HG03045 (cell line): Measurements from ENCODE around the gene UTS2B.

Source experiments
- ATAC-seq: cut with Tn5 transposase; IDR thresholded peaks from one replicate; pipeline ENCODE4 v1.9.1; 2021; ENCODE audit warnings: mild to moderate bottlenecking, moderate library complexity; ENCODE audit not compliant: unreplicated experiment

Gene UTS2B, protein sequence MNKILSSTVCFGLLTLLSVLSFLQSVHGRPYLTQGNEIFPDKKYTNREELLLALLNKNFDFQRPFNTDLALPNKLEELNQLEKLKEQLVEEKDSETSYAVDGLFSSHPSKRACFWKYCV

DNA sequence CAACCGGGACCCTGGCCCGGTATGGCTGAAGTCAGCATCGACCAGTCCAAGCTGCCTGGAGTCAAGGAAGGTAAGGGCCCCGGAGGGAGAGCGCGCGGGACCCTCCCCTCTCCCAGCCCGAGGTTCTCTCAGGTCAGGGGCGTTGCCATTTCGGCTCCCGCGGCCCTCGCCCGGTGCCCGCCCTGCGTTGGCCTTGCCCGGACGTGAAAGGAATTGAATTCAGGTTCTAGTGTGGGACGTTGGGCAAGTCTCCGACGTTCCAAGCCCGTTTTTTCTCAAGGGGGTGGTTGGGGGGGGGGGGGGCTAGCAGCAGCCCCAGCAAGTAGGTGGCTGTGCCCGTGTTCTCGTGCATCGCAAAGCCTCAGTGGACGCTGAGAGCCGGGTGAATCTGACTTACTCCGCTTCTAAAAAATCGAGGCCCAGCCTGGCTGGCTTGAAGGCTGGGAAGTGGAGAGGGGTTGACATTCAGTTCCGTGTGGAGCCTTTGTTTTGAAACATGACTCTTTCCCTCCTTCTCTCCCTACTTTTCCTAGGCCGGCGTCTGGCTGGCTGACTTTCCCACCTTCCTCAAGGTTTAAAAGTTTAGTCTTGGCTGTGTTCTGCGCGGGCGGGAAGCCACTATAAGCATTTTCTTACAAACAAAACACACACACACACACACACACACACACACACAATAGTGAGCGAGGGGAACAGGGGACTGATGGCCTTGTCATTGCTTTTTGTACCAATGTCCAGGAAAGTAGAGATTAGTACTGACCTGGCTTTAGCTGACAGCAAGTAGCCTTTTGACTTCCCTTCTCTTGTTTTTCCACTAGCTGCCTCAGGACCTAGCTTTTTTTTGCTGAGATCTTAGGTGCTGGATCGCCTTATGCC lies at the start of gene UTS2B:
TSS of gene UTS2B (minus strand) at position 873 of the 876 bp plus-strand sequence. CDS start 48,337 bp downstream, outside the sequence.
- ATAC-seq = peak; percentile 31

DNA sequence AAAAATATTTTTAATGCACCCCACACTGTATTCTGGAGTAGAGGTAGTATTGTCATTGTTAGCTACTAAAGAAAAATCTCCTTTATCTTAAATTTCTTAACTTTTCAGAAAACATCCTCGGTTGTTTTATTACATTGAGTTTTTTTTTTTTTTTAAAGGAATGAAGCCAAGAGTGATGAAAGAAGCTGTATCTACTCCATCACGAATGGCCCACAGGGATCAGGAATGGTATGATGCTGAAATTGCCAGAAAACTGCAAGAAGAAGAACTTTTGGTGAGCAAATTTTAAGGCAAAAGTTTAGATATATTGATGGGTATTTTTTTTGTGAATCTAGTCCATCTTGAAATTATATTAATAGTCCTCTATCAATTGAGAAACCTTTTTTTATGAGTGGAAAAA lies 49.7 kb upstream of the UTS2B start:
- no peak for ATAC-seq

DNA sequence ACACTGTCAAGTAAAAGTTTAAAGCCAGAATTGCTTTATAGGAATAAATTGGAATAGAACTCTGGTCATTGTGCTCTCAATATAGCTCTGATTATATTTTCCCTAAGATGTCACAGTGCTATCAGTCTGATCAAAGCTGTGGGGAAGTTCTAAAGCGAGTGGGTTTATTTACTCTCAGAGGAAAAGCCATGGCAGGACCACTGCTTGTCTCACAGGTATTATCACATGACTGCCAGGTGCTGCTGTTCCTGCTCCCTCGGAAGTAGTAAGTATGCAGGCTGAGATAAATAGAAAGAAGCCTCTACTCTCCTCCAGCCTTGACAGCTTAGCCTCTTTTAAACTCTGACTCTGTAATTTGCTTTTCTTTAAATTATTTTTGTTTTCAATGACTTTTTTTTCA lies 49.1 kb upstream of the UTS2B start:
- no peak for ATAC-seq

DNA sequence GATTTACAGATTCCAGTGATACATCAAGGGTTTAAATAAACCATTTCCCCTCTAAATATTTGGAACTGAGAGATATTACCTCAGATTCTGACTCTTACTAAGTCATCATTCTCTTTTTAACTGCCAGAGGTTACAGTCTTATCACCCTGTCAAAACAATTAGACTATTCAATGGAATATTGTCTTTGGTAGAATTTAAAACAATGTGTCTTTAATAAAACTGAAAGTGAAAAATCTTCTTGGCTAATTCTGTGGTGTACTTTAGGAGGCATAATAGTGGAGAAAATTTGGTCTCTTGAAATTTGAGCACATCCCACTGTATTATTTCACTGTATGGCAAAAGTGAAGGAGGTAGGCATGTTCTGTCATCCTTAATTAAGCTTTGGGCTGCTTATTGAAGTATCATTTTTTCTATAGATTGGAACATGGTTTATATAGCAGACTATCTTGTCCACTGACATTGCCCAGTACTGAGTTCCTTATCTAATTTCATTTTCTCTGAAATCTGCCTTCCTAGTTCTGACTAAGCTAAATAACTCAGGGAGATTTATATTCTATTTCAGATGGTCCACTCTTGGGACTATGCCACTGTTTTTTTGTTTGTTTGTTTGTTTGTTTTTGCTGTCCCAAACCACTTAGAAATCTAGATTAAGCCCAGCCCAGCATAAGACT lies 48.0 kb upstream of the UTS2B start:
- ATAC-seq = no peak

DNA sequence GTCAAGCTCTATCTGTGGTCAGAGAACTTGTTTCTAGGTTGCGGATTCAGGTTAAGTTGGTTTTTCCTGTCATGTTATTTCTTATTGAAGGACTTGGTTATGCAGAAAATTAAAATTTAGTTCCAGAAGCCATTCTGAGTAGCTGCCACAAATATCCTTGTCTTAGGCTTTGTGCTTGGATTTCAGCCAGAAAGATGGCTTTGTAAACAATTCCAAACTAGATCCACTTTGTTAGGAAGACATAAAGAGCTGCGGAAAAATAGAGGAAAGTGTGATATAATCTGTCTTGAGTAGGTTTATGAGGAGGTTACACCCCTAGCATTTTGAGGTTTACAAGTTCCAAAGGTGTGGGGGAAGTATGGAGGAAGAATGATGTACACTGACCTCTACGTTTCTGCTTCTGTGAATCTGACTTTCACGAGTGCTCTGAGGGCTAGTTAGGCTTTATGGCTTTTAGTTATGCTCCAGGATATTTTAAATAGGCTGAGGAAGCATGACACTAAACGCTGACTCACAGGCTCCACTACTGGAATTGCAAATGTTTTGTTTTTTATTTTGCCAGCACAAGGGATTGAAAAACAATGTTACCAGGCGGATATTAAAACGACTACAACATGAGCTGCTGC lies 46.3 kb upstream of the UTS2B start:
- no peak for ATAC-seq

DNA sequence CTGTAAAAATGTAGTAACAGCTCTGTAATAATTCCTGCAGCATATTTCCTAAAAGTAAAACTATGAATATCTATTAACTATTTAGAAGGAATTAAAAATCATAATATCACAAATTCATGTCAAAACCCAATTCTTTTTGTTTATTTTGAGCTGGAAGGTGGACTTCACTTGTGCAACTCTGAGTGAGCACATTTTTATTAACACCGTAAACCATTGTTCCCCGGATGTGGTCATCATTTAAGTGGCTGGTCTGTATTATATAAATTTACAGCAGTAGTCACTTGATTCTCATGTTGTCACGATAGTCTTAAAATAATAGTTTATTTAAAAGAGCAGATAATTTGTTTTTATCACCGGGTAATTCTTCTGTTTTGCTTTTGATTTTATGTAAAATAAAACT lies 43.0 kb upstream of the UTS2B start:
- ATAC-seq = no peak

DNA sequence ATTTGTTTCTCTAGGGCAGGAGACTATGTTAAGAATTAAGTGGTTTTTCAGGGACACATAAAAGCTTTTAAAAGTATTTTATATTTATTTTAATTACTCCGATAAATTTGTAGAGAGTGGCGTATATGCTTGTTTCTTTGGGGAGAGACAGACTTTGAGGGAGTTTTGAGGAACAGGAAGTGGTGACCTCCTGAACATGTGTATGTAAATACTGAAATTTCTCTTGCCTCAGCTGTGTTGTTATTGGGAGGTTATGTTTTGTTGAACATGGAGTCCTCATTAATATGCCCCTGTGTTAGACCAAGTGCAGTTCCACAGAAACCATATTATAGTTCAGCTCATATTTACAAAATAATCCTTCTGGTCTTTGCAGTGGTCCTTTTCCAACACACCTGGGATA lies 41.8 kb upstream of the UTS2B start:
- no peak for ATAC-seq

DNA sequence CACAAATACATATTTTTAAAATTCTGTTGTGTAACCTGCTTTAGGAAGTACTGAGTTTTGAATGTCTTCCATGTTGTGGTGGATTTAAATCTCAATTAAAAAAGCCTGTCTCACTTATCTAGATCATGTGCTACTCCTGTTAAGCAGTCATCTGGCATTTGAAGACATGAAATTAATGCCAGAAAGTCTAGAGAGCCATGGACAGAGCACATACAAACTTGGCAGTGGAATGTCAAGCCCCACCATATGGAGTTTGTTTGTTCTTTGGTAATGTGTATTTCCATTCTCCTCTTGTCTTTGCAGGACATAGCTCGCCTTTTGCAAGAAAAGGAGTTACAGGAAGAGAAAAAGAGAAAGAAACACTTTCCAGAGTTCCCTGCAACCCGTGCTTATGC lies 39.3 kb upstream of the UTS2B start:
- no peak for ATAC-seq

GRCh38 chr3:191368755-191369615 lies 38.7 kb upstream of the UTS2B start:
- ATAC-seq = no peak

- ATAC-seq = no peak
Measured at GRCh38 chr3:191366675-191367074, 36.3 kb upstream of the UTS2B start.

DNA sequence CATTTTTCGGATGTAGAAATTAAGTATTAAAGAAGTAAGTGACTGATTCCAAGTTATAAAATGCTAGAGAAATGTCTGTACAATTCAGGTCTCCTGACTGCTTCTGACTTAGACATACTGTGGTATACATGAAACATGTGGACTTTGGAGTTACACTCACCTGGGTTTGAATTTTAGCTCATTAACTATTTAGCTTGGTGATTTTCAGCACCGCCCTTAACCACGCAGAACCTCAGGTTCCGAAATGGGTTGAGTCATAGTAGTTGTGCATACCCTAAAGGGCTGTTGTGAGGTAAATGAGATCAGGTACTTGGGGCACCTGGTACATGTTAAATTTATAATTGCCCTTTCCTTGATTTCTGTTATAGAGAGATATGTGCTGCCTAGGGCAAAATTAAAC lies 32.9 kb upstream of the UTS2B start:
- ATAC-seq = no peak

GRCh38 chr3:191362524-191363090 lies 32.3 kb upstream of the UTS2B start:
- no peak for ATAC-seq

DNA sequence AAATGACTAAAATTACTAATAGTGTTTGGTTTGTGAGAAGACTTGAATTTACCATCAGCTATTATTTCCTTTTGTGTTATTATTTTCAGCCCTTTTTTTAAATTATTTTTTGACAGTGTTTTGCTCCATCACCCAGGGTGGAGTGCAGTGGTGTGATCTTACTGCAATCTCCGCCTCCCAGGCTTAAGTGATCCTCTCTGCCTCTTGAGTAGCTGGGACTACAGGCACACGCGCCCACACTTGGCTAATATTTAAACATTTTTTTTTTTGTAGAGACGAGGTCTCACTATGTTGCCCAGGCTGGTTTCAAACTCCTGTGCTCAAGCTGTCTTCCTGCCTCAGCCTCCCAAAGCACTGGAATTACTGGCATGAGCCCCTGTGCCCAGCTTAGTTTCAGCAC lies 31.7 kb upstream of the UTS2B start:
- ATAC-seq = no peak

GRCh38 chr3:191361456-191361855 lies 31.1 kb upstream of the UTS2B start:
- ATAC-seq = no peak

DNA sequence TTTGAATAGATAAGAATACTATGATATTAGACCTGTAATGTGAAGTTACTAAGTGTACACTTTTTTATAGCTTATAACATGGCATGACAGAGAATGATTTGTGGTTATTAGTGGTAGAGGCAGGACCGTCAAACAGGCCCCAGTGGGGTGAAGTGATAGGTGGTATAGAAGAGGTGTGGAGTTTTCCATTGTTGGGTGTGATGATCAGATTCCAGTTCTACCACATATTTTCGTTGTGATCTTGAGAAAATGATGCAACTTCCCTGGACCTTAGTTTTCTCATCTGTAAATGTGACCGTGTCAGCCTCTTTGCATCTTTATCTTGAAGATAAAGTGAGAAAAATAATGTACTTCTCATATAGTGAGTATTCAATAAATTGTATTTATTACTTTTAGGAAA lies 30.3 kb upstream of the UTS2B start:
- ATAC-seq = no peak

DNA sequence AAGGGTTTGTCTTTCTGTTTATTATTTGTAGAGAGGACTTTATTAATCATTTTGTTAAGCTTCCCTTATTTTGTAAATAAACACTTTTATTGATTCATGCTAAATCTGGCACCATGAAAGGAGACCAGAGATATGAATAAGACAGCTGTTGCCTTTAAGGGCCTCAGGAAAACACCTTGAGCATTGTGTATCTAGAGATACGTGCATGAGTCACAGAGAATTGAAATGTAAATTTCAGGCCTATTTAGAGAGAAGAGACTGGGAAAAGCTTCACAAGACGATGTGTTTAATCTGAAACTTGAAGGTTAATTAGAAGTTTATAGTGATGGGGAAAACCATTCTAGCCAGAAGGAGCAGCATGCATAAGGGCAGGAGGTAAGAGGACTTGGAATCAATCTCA lies 28.6 kb upstream of the UTS2B start:
- ATAC-seq = peak; percentile 47

- no peak for ATAC-seq
Measured at GRCh38 chr3:191357909-191358308, 27.6 kb upstream of the UTS2B start.

- no peak for ATAC-seq
Measured at GRCh38 chr3:191356631-191357439, 26.5 kb upstream of the UTS2B start.

GRCh38 chr3:191355406-191355805 lies 25.1 kb upstream of the UTS2B start:
- peak; percentile 73 for ATAC-seq
